Calu3 (cell line): ENCODE results near the gene CASQ1. TPM values are rescaled to one million over a fixed set of nuclear protein-coding genes. Genes with fewer than 3 reads are reported as not detected.

ENCODE experiments used
- BruUV-seq: library from RNA; stranded (reverse); fragments of 400-500 nt; replicated peaks from 2 replicates; lab custom pipeline; 2021; lab: Mats Ljungman, UMichigan
- CTCF ChIA-PET: fragments of 300-600 bp; sonication (Branson Sonifier 250); formaldehyde crosslinking; loops from one replicate; lab custom pipeline; 2022; ENCODE audit warnings: antibody characterized with exemption; lab: Charles Lee
- DNase-seq: peaks from one replicate; pipeline ENCODE4 v3.0.0; 2022
- H3K27ac Mint-ChIP-seq: one replicate; pipeline ENCODE4 v1.8.0; 2022; ENCODE audit warnings: mixed read lengths; ENCODE audit not compliant: unreplicated experiment
- H3K27me3 Mint-ChIP-seq: one replicate; pipeline ENCODE4 v1.8.0; 2022; ENCODE audit warnings: mixed read lengths; ENCODE audit not compliant: unreplicated experiment
- H3K36me3 Mint-ChIP-seq: one replicate; pipeline ENCODE4 v1.8.0; 2022; ENCODE audit warnings: mild to moderate bottlenecking, moderate library complexity, mixed read lengths; ENCODE audit not compliant: insufficient read depth, unreplicated experiment
- H3K4me1 Mint-ChIP-seq: one replicate; pipeline ENCODE4 v1.8.0; 2022; ENCODE audit warnings: mild to moderate bottlenecking, low read depth, mixed read lengths; ENCODE audit not compliant: unreplicated experiment
- H3K4me3 Mint-ChIP-seq: one replicate; pipeline ENCODE4 v1.8.0; 2022; ENCODE audit warnings: mild to moderate bottlenecking, low read depth, moderate library complexity, mixed read lengths; ENCODE audit not compliant: unreplicated experiment
- H3K9me3 Mint-ChIP-seq: one replicate; pipeline ENCODE4 v1.8.0; 2022; ENCODE audit warnings: low read depth, mixed read lengths; ENCODE audit not compliant: unreplicated experiment
- intact Hi-C: fragments of 100-400 bp; cut with micrococcal nuclease; formaldehyde crosslinking; loops from one replicate; pipeline ENCODE4 v1.10.0; 2022; ENCODE audit not compliant: unreplicated experiment
- total RNA-seq: library from RNA; stranded (reverse); gene quantifications from 2 replicates; pipeline ENCODE4 v1.2.3, GENCODE V29; 2022
- TF ChIP-seq, protein P1 (sequence below): fragments of 200-600 bp; IDR thresholded peaks from one replicate; pipeline ENCODE4 v1.8.0; 2022; ENCODE audit warnings: antibody characterized with exemption; ENCODE audit not compliant: unreplicated experiment

The CASQ1 gene
- total RNA-seq, 1 experiment from 2014 or later: not detected

DNA sequence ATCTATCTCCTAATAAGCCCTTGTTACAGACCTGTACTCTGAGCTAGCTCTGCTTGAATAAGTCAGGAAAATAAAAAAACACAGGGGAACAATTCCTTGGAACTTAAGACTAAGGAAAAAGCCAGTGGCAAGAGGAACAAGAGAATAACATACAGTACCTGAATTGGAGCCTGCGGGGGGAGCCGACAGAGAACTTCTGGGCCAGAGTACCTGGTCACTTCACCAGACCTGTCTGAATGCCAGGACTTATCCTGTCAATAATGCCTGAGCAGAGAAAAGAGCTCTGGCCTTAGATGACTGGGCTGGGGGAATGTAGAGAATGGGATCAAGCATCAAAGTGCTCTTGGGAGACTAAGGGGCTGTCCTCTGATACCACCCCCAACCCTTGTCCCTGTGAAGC, 29.9 kb downstream of the CASQ1 start:
- CTCF ChIA-PET: interaction anchor here (0.9 to 4.2 kb wide), 8 partner anchors 8 to 150 kb away, joined by 3 to 92 read pairs (median 8); partner anchors contain the start of gene KCNJ10
- Mint-ChIP-seq H3K4me3 (no peak overlapping the region), H3K27ac (no peak overlapping the region), H3K27me3 (no peaks in the 10 kb centered on the region), H3K36me3 (peaks cover 24% of the 10 kb centered on the region), H3K9me3 (no peaks in the 10 kb centered on the region), H3K4me1 (no peaks in the 10 kb centered on the region)
- TF ChIP-seq, protein P1, sequence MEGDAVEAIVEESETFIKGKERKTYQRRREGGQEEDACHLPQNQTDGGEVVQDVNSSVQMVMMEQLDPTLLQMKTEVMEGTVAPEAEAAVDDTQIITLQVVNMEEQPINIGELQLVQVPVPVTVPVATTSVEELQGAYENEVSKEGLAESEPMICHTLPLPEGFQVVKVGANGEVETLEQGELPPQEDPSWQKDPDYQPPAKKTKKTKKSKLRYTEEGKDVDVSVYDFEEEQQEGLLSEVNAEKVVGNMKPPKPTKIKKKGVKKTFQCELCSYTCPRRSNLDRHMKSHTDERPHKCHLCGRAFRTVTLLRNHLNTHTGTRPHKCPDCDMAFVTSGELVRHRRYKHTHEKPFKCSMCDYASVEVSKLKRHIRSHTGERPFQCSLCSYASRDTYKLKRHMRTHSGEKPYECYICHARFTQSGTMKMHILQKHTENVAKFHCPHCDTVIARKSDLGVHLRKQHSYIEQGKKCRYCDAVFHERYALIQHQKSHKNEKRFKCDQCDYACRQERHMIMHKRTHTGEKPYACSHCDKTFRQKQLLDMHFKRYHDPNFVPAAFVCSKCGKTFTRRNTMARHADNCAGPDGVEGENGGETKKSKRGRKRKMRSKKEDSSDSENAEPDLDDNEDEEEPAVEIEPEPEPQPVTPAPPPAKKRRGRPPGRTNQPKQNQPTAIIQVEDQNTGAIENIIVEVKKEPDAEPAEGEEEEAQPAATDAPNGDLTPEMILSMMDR: no peak
- no peak for DNase-seq
- no TSS peak for BruUV-seq
- intact Hi-C loops: no loop called here

DNA sequence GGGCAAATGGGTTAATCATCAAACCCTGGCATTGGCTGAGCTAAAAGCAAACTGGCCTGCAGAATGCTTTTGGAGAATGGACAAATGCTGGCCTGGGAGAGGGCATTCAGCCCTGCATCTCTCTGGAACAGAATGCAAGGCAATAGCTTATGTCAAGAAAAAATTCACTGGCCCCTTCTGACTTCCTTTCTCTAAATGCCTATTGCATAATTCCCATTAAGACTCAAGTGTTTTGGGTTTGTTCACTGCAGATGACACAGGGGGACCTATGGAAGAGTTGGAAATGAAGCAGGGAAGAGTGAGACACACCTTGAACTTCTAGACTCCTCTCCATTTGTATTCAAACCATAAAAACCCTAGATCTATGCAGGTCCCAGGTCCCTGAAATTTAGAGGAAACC, 30.7 kb downstream of the CASQ1 start:
- Mint-ChIP-seq H3K27me3 (no peaks in the 10 kb centered on the region), H3K4me1 (no peaks in the 10 kb centered on the region), H3K4me3 (no peak overlapping the region), H3K36me3 (peaks cover 18% of the 10 kb centered on the region), H3K27ac (no peak overlapping the region), H3K9me3 (no peaks in the 10 kb centered on the region)
- TF ChIP-seq, protein P1: no peak
- CTCF ChIA-PET: interaction anchor here (4.2 kb wide), 1 partner anchor 29 kb away, joined by 92 read pairs; no protein-coding TSS in a partner anchor
- intact Hi-C loops: no loop called here
- DNase-seq: no peak
- BruUV-seq: no TSS peak

DNA sequence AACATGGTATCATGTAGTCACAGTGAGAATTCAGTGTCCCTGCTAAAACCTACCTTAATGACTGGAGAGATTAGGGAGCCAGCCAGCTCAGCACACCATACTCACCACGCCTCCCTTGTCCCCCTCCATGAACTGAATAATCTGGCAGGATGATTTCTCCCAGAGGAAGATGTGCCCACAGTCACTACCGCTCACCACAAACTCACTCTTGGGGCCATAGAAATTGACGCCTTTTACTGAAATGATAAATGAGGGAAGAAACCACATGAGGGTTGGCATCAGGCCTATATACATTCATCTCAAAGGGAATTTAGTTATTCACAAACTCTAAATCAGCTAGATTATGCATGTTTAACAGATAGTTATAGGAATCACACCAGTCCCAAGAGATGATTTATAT, 32.2 kb downstream of the CASQ1 start:
- no peak overlapping the region for H3K4me3 Mint-ChIP-seq
- intact Hi-C loops: no loop called here
- H3K27ac Mint-ChIP-seq: no peak overlapping the region
- CTCF ChIA-PET: interaction anchor here (0.6 to 1.3 kb wide), 3 partner anchors 29 to 898 kb away, joined by 3 to 4 read pairs (median 3); no protein-coding TSS in a partner anchor
- peaks cover 7% of the 10 kb centered on the region for H3K36me3 Mint-ChIP-seq
- no peaks in the 10 kb centered on the region for H3K4me1 Mint-ChIP-seq
- no TSS peak for BruUV-seq
- DNase-seq: no peak
- no peaks in the 10 kb centered on the region for H3K9me3 Mint-ChIP-seq
- TF ChIP-seq, protein P1: no peak
- H3K27me3 Mint-ChIP-seq: no peaks in the 10 kb centered on the region

DNA sequence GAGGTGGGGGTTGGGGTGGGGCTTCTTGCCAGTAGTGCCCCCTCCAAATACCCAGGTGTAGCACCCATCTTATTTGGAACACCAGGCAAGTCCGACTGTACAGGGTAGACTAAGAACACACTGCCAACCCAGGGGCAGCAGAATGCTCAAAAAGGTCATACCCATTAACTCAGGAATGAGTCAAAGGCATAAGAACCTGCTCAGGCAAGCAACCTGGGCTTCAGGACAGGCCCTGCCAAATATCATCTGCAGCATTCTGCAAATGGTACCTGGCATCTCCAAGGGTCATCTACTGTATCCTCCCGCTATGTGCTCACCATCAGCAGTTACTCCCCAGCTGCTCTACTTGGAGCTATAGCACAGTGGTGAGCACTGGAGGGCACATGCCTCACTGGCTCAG, 34.2 kb downstream of the CASQ1 start:
- Mint-ChIP-seq H3K9me3 (no peaks in the 10 kb centered on the region), H3K27ac (no peak overlapping the region), H3K27me3 (no peaks in the 10 kb centered on the region), H3K36me3 (peaks cover 11% of the 10 kb centered on the region), H3K4me1 (no peaks in the 10 kb centered on the region), H3K4me3 (no peak overlapping the region)
- intact Hi-C loops: no loop called here
- no TSS peak for BruUV-seq
- DNase-seq: no peak
- CTCF ChIA-PET: interaction anchor here (1.1 kb wide), 1 partner anchor 31 kb away, joined by 3 read pairs; no protein-coding TSS in a partner anchor
- TF ChIP-seq, protein P1: no peak
